DMS53 treated with DMSO at 0.1 percent for 48 hours (cell line): ENCODE measurements around the gene C11orf68.
A peak's percentile ranks its signal among the peaks of the same experiment; 100 is the strongest.

Source experiments
- DNase-seq: peaks from one replicate; lab custom pipeline; 2025; ENCODE audit not compliant: unreplicated experiment; lab: John Stamatoyannopoulos, UW

C11orf68 gene

GRCh38 chr11:65891219-65892136, 27.4 kb downstream of the C11orf68 start:
- peak; percentile 45 for DNase-seq

GRCh38 chr11:65890324-65891218, 28.3 kb downstream of the C11orf68 start, which contains the start of gene CCDC85B:
CCDC85B (plus strand) TSS chr11:65890673; CDS start chr11:65890784, 111 bp downstream.
- peak; percentile 87 for DNase-seq

- peak; percentile 91 for DNase-seq
These were observed 30.6 kb downstream of the C11orf68 start, which contains the start of gene FIBP for GRCh38 chr11:65888163-65888814. FIBP (minus strand) TSS chr11:65888471; CDS start chr11:65888418, 53 bp downstream.

GRCh38 chr11:65887723-65888162, 31.1 kb downstream of the C11orf68 start:
- peak; percentile 58 for DNase-seq

GRCh38 chr11:65886826-65887722, 31.8 kb downstream of the C11orf68 start:
- DNase-seq: no peak

- no peak for DNase-seq
These were observed 32.9 kb downstream of the C11orf68 start for GRCh38 chr11:65885808-65886536.

GRCh38 chr11:65885231-65885630, 33.6 kb downstream of the C11orf68 start:
- DNase-seq: no peak

- peak; percentile 50 for DNase-seq
These were observed 34.2 kb downstream of the C11orf68 start for GRCh38 chr11:65884716-65885092.

- DNase-seq: no peak
These were observed 34.8 kb downstream of the C11orf68 start for GRCh38 chr11:65883786-65884715.

GRCh38 chr11:65883058-65883761, 35.7 kb downstream of the C11orf68 start:
- no peak for DNase-seq

- DNase-seq: no peak
These were observed 36.5 kb downstream of the C11orf68 start for GRCh38 chr11:65882120-65883057.

GRCh38 chr11:65880844-65881421, 37.9 kb downstream of the C11orf68 start:
- no peak for DNase-seq

GRCh38 chr11:65880027-65880426, 38.8 kb downstream of the C11orf68 start:
- DNase-seq: no peak

- no peak for DNase-seq
These were observed 39.2 kb downstream of the C11orf68 start, which contains the start of gene CTSW for GRCh38 chr11:65879617-65880016. CTSW (plus strand) TSS chr11:65879837; CDS start chr11:65879855, 18 bp downstream.

- DNase-seq: peak; percentile 80
These were observed 45.3 kb downstream of the C11orf68 start for GRCh38 chr11:65873318-65874156.
